GM12878 (cell line): ENCODE data around the gene ZNF276. TPM values are rescaled to one million over a fixed set of nuclear protein-coding genes. Genes with fewer than 3 reads are reported as not detected.

Experiments
- ASH2L ChIP-seq: fragments of 300-600, 200-600 bp; sonication (generic); IDR thresholded peaks from 2 replicates; pipeline ENCODE4 v1.6.1; 2017; ENCODE audit warnings: low read depth, mild to moderate bottlenecking, borderline replicate concordance
- BCL11A ChIP-seq: IDR thresholded peaks from 2 replicates; pipeline ENCODE4 v1.6.1; 2011; ENCODE audit warnings: low read depth, low read length
- CBX3 ChIP-seq: fragments of 200-600 bp; sonication (generic); IDR thresholded peaks from 2 replicates; pipeline ENCODE4 v1.6.1; 2016; ENCODE audit warnings: low read depth, borderline replicate concordance
- CREM ChIP-seq: IDR thresholded peaks from 2 replicates; pipeline ENCODE4 v1.6.1; 2014; ENCODE audit warnings: antibody characterized with exemption, low read depth
- GABPA ChIP-seq: IDR thresholded peaks from 2 replicates; pipeline ENCODE4 v1.6.1; 2014; ENCODE audit warnings: antibody characterized with exemption, low read depth, mild to moderate bottlenecking, inconsistent platforms
- HDGF ChIP-seq: fragments of 450-650 bp; IDR thresholded peaks from 2 replicates; pipeline ENCODE4 v1.6.1; 2016; ENCODE audit warnings: antibody characterized with exemption
- IKZF2 ChIP-seq, 2 experiments: fragments of 450-650 bp; IDR thresholded peaks; 2 replicates each; pipeline ENCODE4 v1.6.1; 2017; ENCODE audit warnings: mild to moderate bottlenecking in 2 of 2, moderate library complexity in 2 of 2
- MYC ChIP-seq: IDR thresholded peaks from 2 replicates; pipeline ENCODE4 v1.6.1; 2011; ENCODE audit warnings: mild to moderate bottlenecking, low read length, moderate library complexity, inconsistent platforms; ENCODE audit not compliant: insufficient read depth, insufficient replicate concordance, insufficient read length, severe bottlenecking
- NFXL1 ChIP-seq: fragments of 450-650 bp; IDR thresholded peaks from 2 replicates; pipeline ENCODE4 v1.6.1; 2017; ENCODE audit warnings: antibody characterized with exemption, mild to moderate bottlenecking, borderline replicate concordance
- NFYB ChIP-seq: IDR thresholded peaks from 2 replicates; pipeline ENCODE4 v1.6.1; 2011; ENCODE audit warnings: low read depth, mild to moderate bottlenecking, low read length, improper control_type of control experiment, moderate library complexity; ENCODE audit not compliant: insufficient read depth
- PAX5 ChIP-seq: IDR thresholded peaks from 2 replicates; pipeline ENCODE4 v1.6.1; 2011; ENCODE audit warnings: low read depth, low read length, borderline replicate concordance
- RELA ChIP-seq: fragments of 450-650 bp; IDR thresholded peaks from 2 replicates; pipeline ENCODE4 v1.8.0; 2014; ENCODE audit warnings: borderline replicate concordance; ENCODE audit not compliant: partially characterized antibody
- RFX5 ChIP-seq: IDR thresholded peaks from 2 replicates; pipeline ENCODE4 v1.6.1; 2011; ENCODE audit warnings: low read depth, low read length, improper control_type of control experiment
- SPI1 ChIP-seq: IDR thresholded peaks from 2 replicates; pipeline ENCODE4 v1.6.1; 2011; ENCODE audit warnings: low read depth, mild to moderate bottlenecking, low read length, moderate library complexity, borderline replicate concordance; ENCODE audit not compliant: insufficient read depth
- SREBF1 ChIP-seq: IDR thresholded peaks from 2 replicates; pipeline ENCODE4 v1.6.1; 2012; ENCODE audit warnings: mild to moderate bottlenecking, low read length
- SUZ12 ChIP-seq: fragments of 200-600 bp; sonication (generic); IDR thresholded peaks from one replicate; pipeline ENCODE4 v1.6.1; 2018; ENCODE audit warnings: antibody characterized with exemption, mild to moderate bottlenecking; ENCODE audit not compliant: unreplicated experiment
- TAF1 ChIP-seq: IDR thresholded peaks from 2 replicates; pipeline ENCODE4 v1.6.1; 2011; ENCODE audit warnings: mild to moderate bottlenecking, low read depth, low read length, borderline replicate concordance
- USF2 ChIP-seq: IDR thresholded peaks from 2 replicates; pipeline ENCODE4 v1.6.1; 2011; ENCODE audit warnings: low read depth, low read length, improper control_type of control experiment, borderline replicate concordance
- polyA plus RNA-seq, 11 experiments: library from polyadenylated mRNA; depleted of rRNA in 4 of 11; unstranded in 6 of 11; stranded (reverse) in 5 of 11; fragments of >200 nt; fragmentation: Nextera tagmentation in 4 of 11; fragmentation: Illumina TruSeq in 1 of 11; extraction: Ambion mirVana in 4 of 11; extraction: Trizol in 1 of 11; gene quantifications; 1 replicate in 1 of 11; 2 replicates in 10 of 11; pipeline versions ENCODE4 v1.2.1 to v1.2.3, GENCODE V29; 2011 to 2016; ENCODE audit warnings: inconsistent platforms in 2 of 11, missing spikeins in 2 of 11, low read depth in 1 of 11
- total RNA-seq, 4 experiments: library from RNA; depleted of rRNA in 3 of 4; stranded (reverse); fragments of >200 nt in 3 of 4; fragmentation: Illumina TruSeq in 1 of 4; extraction: Trizol in 1 of 4; gene quantifications; 2 replicates each; pipeline versions ENCODE4 v1.2.1 to v1.2.3, GENCODE V29; 2013 to 2021
- TF ChIP-seq, protein P1 (sequence below): IDR thresholded peaks from 2 replicates; pipeline ENCODE4 v1.6.1; 2012; ENCODE audit warnings: improper control_type of control experiment, low read depth, low read length; ENCODE audit not compliant: insufficient replicate concordance
- TF ChIP-seq, protein P2 (sequence below): fragments of 450-650 bp; IDR thresholded peaks from 2 replicates; pipeline ENCODE4 v1.6.1; 2017; ENCODE audit warnings: antibody characterized with exemption, mild to moderate bottlenecking, moderate library complexity

The ZNF276 gene
- total and polyA plus RNA-seq, 10 of the 15 experiments (the other 5 are each of a cell fraction or from before 2014, with no cell fraction given): 0.27 to 22.7 (median 8.7) TPM

DNA sequence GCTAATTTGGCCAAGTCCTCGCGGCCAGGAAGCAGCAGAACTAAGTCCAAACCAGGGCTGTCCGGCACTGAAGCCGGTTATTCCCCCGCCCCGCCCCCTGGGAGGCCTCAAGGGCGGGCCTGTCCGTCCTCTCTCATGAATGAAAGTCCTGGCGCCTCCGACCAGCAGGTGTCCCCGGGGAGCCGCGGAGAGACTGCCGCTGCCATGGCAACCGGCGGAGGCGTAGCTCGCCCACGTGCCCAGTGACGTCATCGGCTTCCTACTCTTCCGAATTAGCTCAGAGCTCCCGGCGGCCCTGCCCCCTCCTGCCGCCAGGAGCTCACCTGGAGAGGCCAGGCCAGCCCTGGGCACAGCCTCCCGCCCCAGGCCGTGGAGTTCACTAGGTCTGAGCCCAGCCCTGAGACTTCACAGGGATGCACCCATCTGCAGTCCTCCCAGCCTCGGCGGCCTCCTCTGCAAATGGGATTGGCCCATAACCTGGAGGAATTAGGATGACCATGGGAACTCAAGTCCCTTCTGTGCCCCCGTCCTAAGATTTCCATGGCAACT lies 21.2 kb upstream of the ZNF276 start (continued):
- TF ChIP-seq, protein P1, sequence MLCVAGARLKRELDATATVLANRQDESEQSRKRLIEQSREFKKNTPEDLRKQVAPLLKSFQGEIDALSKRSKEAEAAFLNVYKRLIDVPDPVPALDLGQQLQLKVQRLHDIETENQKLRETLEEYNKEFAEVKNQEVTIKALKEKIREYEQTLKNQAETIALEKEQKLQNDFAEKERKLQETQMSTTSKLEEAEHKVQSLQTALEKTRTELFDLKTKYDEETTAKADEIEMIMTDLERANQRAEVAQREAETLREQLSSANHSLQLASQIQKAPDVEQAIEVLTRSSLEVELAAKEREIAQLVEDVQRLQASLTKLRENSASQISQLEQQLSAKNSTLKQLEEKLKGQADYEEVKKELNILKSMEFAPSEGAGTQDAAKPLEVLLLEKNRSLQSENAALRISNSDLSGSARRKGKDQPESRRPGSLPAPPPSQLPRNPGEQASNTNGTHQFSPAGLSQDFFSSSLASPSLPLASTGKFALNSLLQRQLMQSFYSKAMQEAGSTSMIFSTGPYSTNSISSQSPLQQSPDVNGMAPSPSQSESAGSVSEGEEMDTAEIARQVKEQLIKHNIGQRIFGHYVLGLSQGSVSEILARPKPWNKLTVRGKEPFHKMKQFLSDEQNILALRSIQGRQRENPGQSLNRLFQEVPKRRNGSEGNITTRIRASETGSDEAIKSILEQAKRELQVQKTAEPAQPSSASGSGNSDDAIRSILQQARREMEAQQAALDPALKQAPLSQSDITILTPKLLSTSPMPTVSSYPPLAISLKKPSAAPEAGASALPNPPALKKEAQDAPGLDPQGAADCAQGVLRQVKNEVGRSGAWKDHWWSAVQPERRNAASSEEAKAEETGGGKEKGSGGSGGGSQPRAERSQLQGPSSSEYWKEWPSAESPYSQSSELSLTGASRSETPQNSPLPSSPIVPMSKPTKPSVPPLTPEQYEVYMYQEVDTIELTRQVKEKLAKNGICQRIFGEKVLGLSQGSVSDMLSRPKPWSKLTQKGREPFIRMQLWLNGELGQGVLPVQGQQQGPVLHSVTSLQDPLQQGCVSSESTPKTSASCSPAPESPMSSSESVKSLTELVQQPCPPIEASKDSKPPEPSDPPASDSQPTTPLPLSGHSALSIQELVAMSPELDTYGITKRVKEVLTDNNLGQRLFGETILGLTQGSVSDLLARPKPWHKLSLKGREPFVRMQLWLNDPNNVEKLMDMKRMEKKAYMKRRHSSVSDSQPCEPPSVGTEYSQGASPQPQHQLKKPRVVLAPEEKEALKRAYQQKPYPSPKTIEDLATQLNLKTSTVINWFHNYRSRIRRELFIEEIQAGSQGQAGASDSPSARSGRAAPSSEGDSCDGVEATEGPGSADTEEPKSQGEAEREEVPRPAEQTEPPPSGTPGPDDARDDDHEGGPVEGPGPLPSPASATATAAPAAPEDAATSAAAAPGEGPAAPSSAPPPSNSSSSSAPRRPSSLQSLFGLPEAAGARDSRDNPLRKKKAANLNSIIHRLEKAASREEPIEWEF: no peak
- TF ChIP-seq BCL11A (peak; percentile 57; the same call in 1 of the 2 replicates), IKZF2 (IDR thresholded peaks at IDR 0.05) (peak; percentile 56 to 71; a peak in 3 of 4 replicates), GABPA (no peak), MYC (no peak), CREM (peak; percentile 97), PAX5 (peak; percentile 43; the same call in 1 of the 2 replicates), RELA (peak; percentile 96), RFX5 (peak; percentile 79; the same call in 1 of the 2 replicates), TAF1 (no peak), SPI1 (no peak), HDGF (no peak; the same call in 1 of the 2 replicates), SUZ12 (no peak), USF2 (peak; percentile 91), NFYB (no peak), SREBF1 (peak; percentile 31; the same call in 1 of the 2 replicates), NFXL1 (no peak), ASH2L (no peak), CBX3 (no peak)
- TF ChIP-seq, protein P2, sequence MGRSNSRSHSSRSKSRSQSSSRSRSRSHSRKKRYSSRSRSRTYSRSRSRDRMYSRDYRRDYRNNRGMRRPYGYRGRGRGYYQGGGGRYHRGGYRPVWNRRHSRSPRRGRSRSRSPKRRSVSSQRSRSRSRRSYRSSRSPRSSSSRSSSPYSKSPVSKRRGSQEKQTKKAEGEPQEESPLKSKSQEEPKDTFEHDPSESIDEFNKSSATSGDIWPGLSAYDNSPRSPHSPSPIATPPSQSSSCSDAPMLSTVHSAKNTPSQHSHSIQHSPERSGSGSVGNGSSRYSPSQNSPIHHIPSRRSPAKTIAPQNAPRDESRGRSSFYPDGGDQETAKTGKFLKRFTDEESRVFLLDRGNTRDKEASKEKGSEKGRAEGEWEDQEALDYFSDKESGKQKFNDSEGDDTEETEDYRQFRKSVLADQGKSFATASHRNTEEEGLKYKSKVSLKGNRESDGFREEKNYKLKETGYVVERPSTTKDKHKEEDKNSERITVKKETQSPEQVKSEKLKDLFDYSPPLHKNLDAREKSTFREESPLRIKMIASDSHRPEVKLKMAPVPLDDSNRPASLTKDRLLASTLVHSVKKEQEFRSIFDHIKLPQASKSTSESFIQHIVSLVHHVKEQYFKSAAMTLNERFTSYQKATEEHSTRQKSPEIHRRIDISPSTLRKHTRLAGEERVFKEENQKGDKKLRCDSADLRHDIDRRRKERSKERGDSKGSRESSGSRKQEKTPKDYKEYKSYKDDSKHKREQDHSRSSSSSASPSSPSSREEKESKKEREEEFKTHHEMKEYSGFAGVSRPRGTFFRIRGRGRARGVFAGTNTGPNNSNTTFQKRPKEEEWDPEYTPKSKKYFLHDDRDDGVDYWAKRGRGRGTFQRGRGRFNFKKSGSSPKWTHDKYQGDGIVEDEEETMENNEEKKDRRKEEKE: no peak
